Activated T-cell treated with anti-CD3 and anti-CD28 coated beads for 24 hours (primary cell): ENCODE results near the gene PLBD1.

Experiments
- DNase-seq: peaks from one replicate; pipeline ENCODE4 v3.0.0-alpha.2; 2020; ENCODE audit warnings: low read depth

PLBD1 gene

GRCh38 chr12:14564336-14564959, 3.2 kb downstream of the PLBD1 start:
- no peak for DNase-seq

- DNase-seq = no peak
These were observed 4.6 kb downstream of the PLBD1 start for GRCh38 chr12:14563046-14563445.

- DNase-seq = no peak
These were observed 5.4 kb downstream of the PLBD1 start for GRCh38 chr12:14562279-14562678.

GRCh38 chr12:14561677-14562238, 5.9 kb downstream of the PLBD1 start:
- DNase-seq = no peak

- DNase-seq = no peak
These were observed 6.6 kb downstream of the PLBD1 start for GRCh38 chr12:14560904-14561574.

GRCh38 chr12:14558473-14558959, 9.2 kb downstream of the PLBD1 start:
- no peak for DNase-seq

- DNase-seq = no peak
These were observed 9.7 kb downstream of the PLBD1 start for GRCh38 chr12:14557966-14558365.

- no peak for DNase-seq
These were observed 13.2 kb downstream of the PLBD1 start for GRCh38 chr12:14554281-14555007.

- DNase-seq = no peak
These were observed 19.1 kb downstream of the PLBD1 start for GRCh38 chr12:14548609-14549008.

GRCh38 chr12:14547571-14547970, 20.1 kb downstream of the PLBD1 start:
- DNase-seq = no peak

GRCh38 chr12:14545144-14546124, 22.2 kb downstream of the PLBD1 start:
- no peak for DNase-seq

GRCh38 chr12:14540801-14541462, 26.8 kb downstream of the PLBD1 start:
- no peak for DNase-seq

GRCh38 chr12:14537088-14537487, 30.6 kb downstream of the PLBD1 start:
- DNase-seq = no peak

- no peak for DNase-seq
These were observed 35.5 kb downstream of the PLBD1 start for GRCh38 chr12:14532152-14532551.

- no peak for DNase-seq
These were observed 41.7 kb downstream of the PLBD1 start for GRCh38 chr12:14525964-14526363.

- DNase-seq = no peak
These were observed 45.9 kb downstream of the PLBD1 start for GRCh38 chr12:14521822-14522221.

- no peak for DNase-seq
These were observed 52.7 kb downstream of the PLBD1 start for GRCh38 chr12:14514946-14515345.

GRCh38 chr12:14514154-14514842, 53.4 kb downstream of the PLBD1 start:
- DNase-seq = no peak

GRCh38 chr12:14510574-14510973, 57.1 kb downstream of the PLBD1 start:
- no peak for DNase-seq
